DND-41 (cell line): Measurements from ENCODE around the gene PTGFRN.

Experiments used
- ATAC-seq: fragments of 200-7000 bp; cut with Tn5 transposase; 3 replicates; pipeline ENCODE4 v1.9.1; 2021; ENCODE audit warnings: low read depth; ENCODE audit not compliant: insufficient read depth
- DNase-seq: peaks from one replicate; pipeline ENCODE4 v3.0.0-alpha.2; 2020
- H2AFZ ChIP-seq: 2 replicates; pipeline ENCODE4 v1.6.0; 2012; ENCODE audit warnings: low read depth, low read length
- H3K27ac ChIP-seq: 2 replicates; pipeline ENCODE4 v1.5.1; 2012; ENCODE audit warnings: low read length, inconsistent platforms
- H3K27me3 ChIP-seq: fragments of 200-600 bp; sonication (generic); 2 replicates; pipeline ENCODE4 v1.6.0; 2012; ENCODE audit warnings: low read length, mild to moderate bottlenecking, inconsistent platforms; ENCODE audit not compliant: insufficient read depth, poor library complexity
- H3K36me3 ChIP-seq: 2 replicates; pipeline ENCODE4 v1.5.1; 2012; ENCODE audit warnings: low read length, inconsistent platforms; ENCODE audit not compliant: insufficient read depth
- H3K4me1 ChIP-seq: 2 replicates; pipeline ENCODE4 v1.5.1; 2012; ENCODE audit warnings: mild to moderate bottlenecking, low read length; ENCODE audit not compliant: insufficient read depth
- H3K4me2 ChIP-seq: 2 replicates; pipeline ENCODE4 v1.6.0; 2012; ENCODE audit warnings: mild to moderate bottlenecking, moderate library complexity, low read length, inconsistent platforms; ENCODE audit not compliant: insufficient read depth
- H3K4me3 ChIP-seq, 2 experiments: fragments of 200-600 bp in 1 of 2; shearing (Covaris generic) in 1 of 2; 2 replicates each; pipeline ENCODE4 v1.5.1; 2012 to 2016; ENCODE audit warnings: inconsistent platforms in 2 of 2, low read length in 2 of 2, mild to moderate bottlenecking in 2 of 2, low read depth in 1 of 2, moderate library complexity in 1 of 2
- H3K79me2 ChIP-seq: 2 replicates; pipeline ENCODE4 v1.6.0; 2012; ENCODE audit warnings: low read length, inconsistent platforms; ENCODE audit not compliant: insufficient read depth
- H3K9ac ChIP-seq: 2 replicates; pipeline ENCODE4 v1.6.0; 2012; ENCODE audit warnings: low read depth, mild to moderate bottlenecking, inconsistent platforms, low read length, moderate library complexity
- H3K9me3 ChIP-seq: 2 replicates; pipeline ENCODE4 v1.5.1; 2012; ENCODE audit warnings: low read length, moderate library complexity, mild to moderate bottlenecking, inconsistent platforms; ENCODE audit not compliant: insufficient read depth, severe bottlenecking
- H4K20me1 ChIP-seq: 2 replicates; pipeline ENCODE4 v1.6.0; 2012; ENCODE audit warnings: low read length; ENCODE audit not compliant: insufficient read depth
- CTCF ChIP-seq: IDR thresholded peaks from 2 replicates; pipeline ENCODE4 v1.5.1; 2012; ENCODE audit warnings: borderline replicate concordance, low read length, moderate library complexity, mild to moderate bottlenecking; ENCODE audit not compliant: poor library complexity, severe bottlenecking; ENCODE audit errors: extremely low read depth
- EZH2 ChIP-seq: IDR thresholded peaks from 3 replicates; pipeline ENCODE4 v1.6.1; 2012; ENCODE audit warnings: borderline replicate concordance, low read depth, mild to moderate bottlenecking, moderate library complexity, low read length, inconsistent platforms; ENCODE audit not compliant: severe bottlenecking

PTGFRN gene

GRCh38 chr1:116968724-116969123 lies 59.0 kb downstream of the PTGFRN start:
- no peaks in the 10 kb centered on the region for H3K27me3 ChIP-seq
- no peaks in the 10 kb centered on the region for H3K36me3 ChIP-seq
- ATAC-seq = no peak
- no peak overlapping the region for H2AFZ ChIP-seq
- TF ChIP-seq CTCF (no peak), EZH2 (no peak)
- no peaks in the 10 kb centered on the region for H4K20me1 ChIP-seq
- no peak overlapping the region for H3K9ac ChIP-seq
- DNase-seq = no peak
- no peak overlapping the region for H3K4me2 ChIP-seq
- no peaks in the 10 kb centered on the region for H3K4me1 ChIP-seq
- no peak overlapping the region for H3K4me3 ChIP-seq
- no peaks in the 10 kb centered on the region for H3K79me2 ChIP-seq
- no peak overlapping the region for H3K27ac ChIP-seq
- H3K9me3 ChIP-seq = no peaks in the 10 kb centered on the region

- no peaks in the 10 kb centered on the region for H3K4me1 ChIP-seq
- no peak overlapping the region for H3K4me3 ChIP-seq
- H3K79me2 ChIP-seq = no peaks in the 10 kb centered on the region
- H3K4me2 ChIP-seq = no peak overlapping the region
- ATAC-seq (no peak), DNase-seq (no peak)
- no peak overlapping the region for H3K27ac ChIP-seq
- H3K9ac ChIP-seq = no peak overlapping the region
- no peaks in the 10 kb centered on the region for H4K20me1 ChIP-seq
- no peak overlapping the region for H2AFZ ChIP-seq
- H3K36me3 ChIP-seq = no peaks in the 10 kb centered on the region
- TF ChIP-seq EZH2 (no peak), CTCF (no peak)
- no peaks in the 10 kb centered on the region for H3K27me3 ChIP-seq
- no peaks in the 10 kb centered on the region for H3K9me3 ChIP-seq
Observed at GRCh38 chr1:116971258-116971860, 61.6 kb downstream of the PTGFRN start.

GRCh38 chr1:116971965-116972673 lies 62.4 kb downstream of the PTGFRN start:
- DNase-seq = no peak
- no peak for ATAC-seq
- TF ChIP-seq EZH2 (no peak), CTCF (no peak)
- H2AFZ ChIP-seq = no peak overlapping the region
- no peaks in the 10 kb centered on the region for H3K79me2 ChIP-seq
- no peak overlapping the region for H3K4me3 ChIP-seq
- H3K4me1 ChIP-seq = no peaks in the 10 kb centered on the region
- H3K9me3 ChIP-seq = no peaks in the 10 kb centered on the region
- no peaks in the 10 kb centered on the region for H4K20me1 ChIP-seq
- H3K4me2 ChIP-seq = no peak overlapping the region
- H3K9ac ChIP-seq = no peak overlapping the region
- no peaks in the 10 kb centered on the region for H3K27me3 ChIP-seq
- no peak overlapping the region for H3K27ac ChIP-seq
- no peaks in the 10 kb centered on the region for H3K36me3 ChIP-seq
